Measurements from ENCODE around the gene PPFIA4. TPM values are rescaled to one million over a fixed set of nuclear protein-coding genes. Genes with fewer than 3 reads are reported as not detected.

The PPFIA4 gene
- total and polyA plus RNA-seq, 11 donors = 11.2 to 50.3 (median 35.5) TPM

- TF ChIP-seq POLR2A (IDR thresholded peaks at IDR 0.05) = no peak
- TF ChIP-seq, protein P1, sequence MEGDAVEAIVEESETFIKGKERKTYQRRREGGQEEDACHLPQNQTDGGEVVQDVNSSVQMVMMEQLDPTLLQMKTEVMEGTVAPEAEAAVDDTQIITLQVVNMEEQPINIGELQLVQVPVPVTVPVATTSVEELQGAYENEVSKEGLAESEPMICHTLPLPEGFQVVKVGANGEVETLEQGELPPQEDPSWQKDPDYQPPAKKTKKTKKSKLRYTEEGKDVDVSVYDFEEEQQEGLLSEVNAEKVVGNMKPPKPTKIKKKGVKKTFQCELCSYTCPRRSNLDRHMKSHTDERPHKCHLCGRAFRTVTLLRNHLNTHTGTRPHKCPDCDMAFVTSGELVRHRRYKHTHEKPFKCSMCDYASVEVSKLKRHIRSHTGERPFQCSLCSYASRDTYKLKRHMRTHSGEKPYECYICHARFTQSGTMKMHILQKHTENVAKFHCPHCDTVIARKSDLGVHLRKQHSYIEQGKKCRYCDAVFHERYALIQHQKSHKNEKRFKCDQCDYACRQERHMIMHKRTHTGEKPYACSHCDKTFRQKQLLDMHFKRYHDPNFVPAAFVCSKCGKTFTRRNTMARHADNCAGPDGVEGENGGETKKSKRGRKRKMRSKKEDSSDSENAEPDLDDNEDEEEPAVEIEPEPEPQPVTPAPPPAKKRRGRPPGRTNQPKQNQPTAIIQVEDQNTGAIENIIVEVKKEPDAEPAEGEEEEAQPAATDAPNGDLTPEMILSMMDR (IDR thresholded peaks at IDR 0.05) = peak; percentile 86 to 96 (median 92)
- H3K4me1 ChIP-seq = peaks cover 0 to 73% (median 34%) of the 10 kb centered on the region in 12 donors
- no peak overlapping the region for H3K4me3 ChIP-seq
Measured at GRCh38 chr1:203038891-203039608, 12.8 kb downstream of the PPFIA4 start.

DNA sequence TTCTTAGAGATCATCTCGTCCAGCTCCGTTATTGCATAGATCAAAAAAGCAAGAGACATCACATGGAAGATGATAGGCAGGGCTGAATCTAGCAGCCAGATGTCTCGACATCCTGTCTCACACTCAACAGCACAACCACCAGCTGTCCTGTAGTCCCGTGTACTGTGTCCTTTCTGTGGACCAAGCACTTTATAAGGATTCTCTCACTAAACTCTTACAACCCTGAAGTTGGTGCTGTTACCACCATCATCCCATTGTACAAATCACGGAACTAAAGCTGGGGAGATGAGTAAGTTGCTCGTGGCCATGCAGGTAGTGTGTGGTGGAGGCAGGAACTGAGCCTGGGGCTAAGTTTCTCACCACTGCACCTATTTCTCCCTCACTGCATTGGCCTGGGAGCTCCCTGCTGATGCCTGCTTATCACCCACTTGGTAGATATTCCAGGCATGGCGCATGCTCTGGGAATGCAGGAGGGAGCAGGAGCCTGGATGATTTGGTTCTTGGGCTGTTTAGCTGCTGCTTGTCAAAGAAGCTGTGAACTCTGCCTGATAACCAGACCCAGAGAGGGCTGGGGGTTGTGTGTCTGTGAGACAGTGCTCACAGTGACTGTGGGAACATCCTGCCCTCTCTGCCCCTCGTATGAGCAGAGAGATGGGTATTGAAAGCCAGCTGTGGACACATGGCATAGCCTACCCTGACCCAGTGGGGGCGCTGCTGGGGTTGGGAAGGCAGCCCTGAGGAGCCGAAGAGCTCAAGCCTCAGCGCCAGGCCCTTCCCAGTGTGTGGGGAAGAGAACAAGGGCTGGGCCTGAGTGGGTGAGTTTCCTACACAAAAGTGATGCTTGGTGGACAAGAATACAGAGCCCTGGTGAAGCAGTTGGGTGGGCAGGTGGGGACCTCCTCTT is 13.6 kb downstream of the PPFIA4 start:
- peak in 3 of 4 donors; percentile 5 to 34 (median 31) for ATAC-seq
- H3K9me3 ChIP-seq = no peaks in the 10 kb centered on the region
- TF ChIP-seq, protein P1 (IDR thresholded peaks at IDR 0.05) = peak in 11 of 12 donors; percentile 8 to 56 (median 36)
- TF ChIP-seq POLR2A (IDR thresholded peaks at IDR 0.05) = no peak
- H3K27me3 ChIP-seq = peaks cover 0 to 5% (median 0%) of the 10 kb centered on the region in 9 donors
- 27 to 40% (median 30%) methylated on average over 10 to 11 of the region's 11 CpGs for WGBS, 4 donors
- peaks cover 0 to 72% (median 34%) of the 10 kb centered on the region in 12 donors for H3K4me1 ChIP-seq
- intact Hi-C loops (cut with DNase I) = loop anchor here (1.0 to 10.0 kb wide), 15 partner anchors 42 to 305 kb away; partner anchors contain the start of gene ADORA1 (in 9 of the 10)
- peak in 3 of 5 donors; percentile 28 to 53 (median 33) for DNase-seq
- H3K36me3 ChIP-seq = peaks cover 0 to 10% (median 0%) of the 10 kb centered on the region in 9 donors
- H3K4me3 ChIP-seq = no peak overlapping the region
- peak overlapping the region in 6 of 12 donors; percentile 9 to 67 (median 59) for H3K27ac ChIP-seq

More at GRCh38 chr1:203038891-203039608, 12.8 kb downstream of the PPFIA4 start:
- H3K27me3 ChIP-seq = peaks cover 0 to 5% (median 0%) of the 10 kb centered on the region in 9 donors
- intact Hi-C loops (cut with DNase I) = loop anchor here (1.0 to 10.0 kb wide), 12 partner anchors 88 to 306 kb away; partner anchors contain the start of gene ADORA1 (in 6 of the 10)
- ATAC-seq (peak; percentile 70 to 82 (median 79)), DNase-seq (peak; percentile 75 to 82 (median 80))
- no peaks in the 10 kb centered on the region for H3K9me3 ChIP-seq
- peaks cover 0 to 3% (median 0%) of the 10 kb centered on the region in 9 donors for H3K36me3 ChIP-seq
- H3K27ac ChIP-seq = peak overlapping the region in 10 of 12 donors; percentile 63 to 90 (median 80)
- 52 to 56% (median 54%) methylated on average over 21 to 22 of the region's 22 CpGs for WGBS, 4 donors

DNA sequence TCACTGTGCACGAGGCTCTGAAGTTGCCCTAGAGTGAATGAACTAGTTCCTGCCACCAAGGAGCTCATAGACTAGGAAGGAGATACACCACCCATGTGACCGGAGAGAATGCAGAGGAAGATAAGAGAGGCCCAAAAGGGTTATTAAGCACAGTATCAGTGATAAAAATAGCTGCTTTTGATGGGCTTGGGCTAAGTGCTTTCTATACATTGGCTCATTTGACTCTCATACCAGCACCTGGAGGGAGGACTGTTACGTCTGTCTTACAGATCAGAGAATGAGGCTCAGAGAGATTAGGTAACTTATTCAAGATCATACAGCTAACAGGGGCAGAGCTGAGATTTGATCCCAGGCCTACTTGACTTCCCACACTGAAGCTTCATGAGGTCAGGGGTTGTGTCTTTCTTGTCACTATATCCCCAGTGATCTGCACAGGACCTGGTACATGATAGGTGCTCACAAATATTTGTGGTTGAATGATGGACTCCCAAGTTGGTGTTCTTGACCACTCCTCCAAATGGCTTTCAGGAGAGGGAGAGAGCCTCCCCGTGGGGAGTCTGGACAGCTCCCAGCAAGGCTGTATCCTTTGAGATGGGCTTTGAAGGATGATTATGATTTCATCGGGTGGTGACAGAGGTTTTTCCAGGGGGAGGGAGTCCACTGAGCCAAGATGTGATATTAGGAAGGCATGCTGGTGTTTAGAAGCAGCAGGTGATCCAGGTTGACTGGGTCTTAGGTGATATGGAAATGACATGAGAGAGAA is 14.4 kb downstream of the PPFIA4 start:
- peaks cover 0 to 64% (median 34%) of the 10 kb centered on the region in 12 donors for H3K4me1 ChIP-seq
- TF ChIP-seq, protein P1 (IDR thresholded peaks at IDR 0.05) = no peak
- TF ChIP-seq POLR2A (IDR thresholded peaks at IDR 0.05) = no peak
- peaks cover 0 to 5% (median 0%) of the 10 kb centered on the region in 9 donors for H3K27me3 ChIP-seq
- H3K9me3 ChIP-seq = no peaks in the 10 kb centered on the region
- DNase-seq (no peak), ATAC-seq (no peak)
- peak overlapping the region in 6 of 12 donors; percentile 9 to 67 (median 48) for H3K27ac ChIP-seq
- no peak overlapping the region for H3K4me3 ChIP-seq
- peaks cover 0 to 10% (median 0%) of the 10 kb centered on the region in 9 donors for H3K36me3 ChIP-seq
- intact Hi-C loops (cut with DNase I) = loop anchor here in 6 of 10 donors (1.0 to 10.0 kb wide), 7 partner anchors 42 to 304 kb away; partner anchors contain the start of gene ADORA1 (in 3 of the 6)
- WGBS, 4 donors = 28 to 43% (median 36%) methylated on average over 5 of the region's 5 CpGs
